ENCODE results near the gene PRKN. TPM values are rescaled to one million over a fixed set of nuclear protein-coding genes. Genes with fewer than 3 reads are reported as not detected.

Gene PRKN
- total RNA-seq, 4 donors from 2014 or later = 6.3 to 11.9 (median 9.5) TPM

GRCh38 chr6:161459008-161459615 is 1268.5 kb downstream of the PRKN start:
- no peak for DNase-seq (ENCODE audit: low spot score in 2 of 2)
- no peak overlapping the region for H3K4me3 ChIP-seq (ENCODE audit: low read depth, poor library complexity, severe bottlenecking)
- intact Hi-C loops (cut with DNase I; ENCODE audit: low total_unique reads) = no loop called here
- no peak for TF ChIP-seq POLR2A (IDR thresholded peaks at IDR 0.05)
- TF ChIP-seq CTCF (IDR thresholded peaks at IDR 0.05) = no peak
- WGBS, 2 donors = 14 to 26% methylated on average over 1 of the region's 1 CpG

DNA sequence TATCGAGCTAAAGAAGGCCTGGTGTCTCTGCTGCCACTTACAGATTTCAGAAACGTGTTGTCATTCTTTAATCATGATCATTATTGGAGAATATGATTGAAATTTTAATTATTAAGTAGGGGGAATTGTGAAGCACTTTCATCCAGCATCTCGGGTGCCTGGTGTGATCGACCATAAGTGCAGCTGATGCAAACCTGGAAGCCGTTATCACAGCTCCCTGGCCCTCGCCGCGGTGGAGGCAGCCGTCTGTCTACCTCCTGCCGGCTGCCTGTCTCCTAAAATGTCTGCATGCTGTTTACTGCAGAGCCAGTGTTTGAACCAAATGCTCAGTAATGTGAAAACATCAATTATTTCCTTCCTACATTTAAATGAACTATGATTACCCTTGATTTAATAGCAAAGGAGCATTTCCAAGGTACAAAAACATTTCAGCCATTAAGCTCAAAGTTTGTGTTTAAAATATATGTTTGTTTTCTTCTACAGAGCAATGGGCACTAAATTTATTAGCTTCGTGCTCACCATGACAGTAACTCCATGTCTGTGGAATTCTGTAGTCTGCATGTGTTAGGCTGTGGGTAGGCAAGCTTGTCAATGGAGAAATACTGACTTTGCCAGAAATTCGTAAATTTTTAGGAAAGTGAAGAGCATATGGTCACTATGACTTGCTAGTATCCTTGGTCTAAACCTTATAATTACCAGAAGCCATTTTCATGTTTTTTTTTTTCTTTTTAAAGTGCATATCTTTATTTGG is 1269.2 kb downstream of the PRKN start:
- TF ChIP-seq CTCF (IDR thresholded peaks at IDR 0.05) (no peak), POLR2A (IDR thresholded peaks at IDR 0.05) (no peak)
- H3K4me3 ChIP-seq (ENCODE audit: low read depth, poor library complexity, severe bottlenecking) = no peak overlapping the region
- 71 to 72% methylated on average over 12 of the region's 12 CpGs for WGBS, 2 donors
- intact Hi-C loops (cut with DNase I; ENCODE audit: low total_unique reads) = no loop called here
- DNase-seq (ENCODE audit: low spot score in 2 of 2) = peak in 1 of 2 donors; percentile 23

GRCh38 chr6:161455848-161456247 is 1271.7 kb downstream of the PRKN start:
- no peak for DNase-seq (ENCODE audit: low spot score in 2 of 2)
- intact Hi-C loops (cut with DNase I; ENCODE audit: low total_unique reads) = no loop called here
- no peak for TF ChIP-seq CTCF (IDR thresholded peaks at IDR 0.05)
- no peak for TF ChIP-seq POLR2A (IDR thresholded peaks at IDR 0.05)
- no peak overlapping the region for H3K4me3 ChIP-seq (ENCODE audit: low read depth, poor library complexity, severe bottlenecking)
- 86 to 91% methylated on average over 5 of the region's 5 CpGs for WGBS, 2 donors

GRCh38 chr6:161453558-161453957 is 1274.0 kb downstream of the PRKN start:
- DNase-seq (ENCODE audit: low spot score in 2 of 2) = no peak
- TF ChIP-seq POLR2A (IDR thresholded peaks at IDR 0.05) (no peak), CTCF (IDR thresholded peaks at IDR 0.05) (no peak)
- H3K4me3 ChIP-seq (ENCODE audit: low read depth, poor library complexity, severe bottlenecking) = no peak overlapping the region
- intact Hi-C loops (cut with DNase I; ENCODE audit: low total_unique reads) = no loop called here
- 83% methylated on average over 4 of the region's 4 CpGs for WGBS, 2 donors

- whole genome bisulfite sequencing, 2 donors = 91 to 92% methylated on average over 3 of the region's 3 CpGs
- no peak for DNase-seq (ENCODE audit: low spot score in 2 of 2)
- no peak for TF ChIP-seq CTCF (IDR thresholded peaks at IDR 0.05)
- no peak for TF ChIP-seq POLR2A (IDR thresholded peaks at IDR 0.05)
- no peak overlapping the region for H3K4me3 ChIP-seq (ENCODE audit: low read depth, poor library complexity, severe bottlenecking)
- intact Hi-C loops (cut with DNase I; ENCODE audit: low total_unique reads) = no loop called here
These were observed 1275.3 kb downstream of the PRKN start for GRCh38 chr6:161452241-161452640.
